ENCODE measurements around the gene PADI1. TPM values are rescaled to one million over a fixed set of nuclear protein-coding genes. Genes with fewer than 3 reads are reported as not detected.

Gene PADI1
- total RNA-seq, 4 donors from 2014 or later = not detected

GRCh38 chr1:17239420-17239819 lies 34.5 kb downstream of the PADI1 start:
- TF ChIP-seq, protein P1, sequence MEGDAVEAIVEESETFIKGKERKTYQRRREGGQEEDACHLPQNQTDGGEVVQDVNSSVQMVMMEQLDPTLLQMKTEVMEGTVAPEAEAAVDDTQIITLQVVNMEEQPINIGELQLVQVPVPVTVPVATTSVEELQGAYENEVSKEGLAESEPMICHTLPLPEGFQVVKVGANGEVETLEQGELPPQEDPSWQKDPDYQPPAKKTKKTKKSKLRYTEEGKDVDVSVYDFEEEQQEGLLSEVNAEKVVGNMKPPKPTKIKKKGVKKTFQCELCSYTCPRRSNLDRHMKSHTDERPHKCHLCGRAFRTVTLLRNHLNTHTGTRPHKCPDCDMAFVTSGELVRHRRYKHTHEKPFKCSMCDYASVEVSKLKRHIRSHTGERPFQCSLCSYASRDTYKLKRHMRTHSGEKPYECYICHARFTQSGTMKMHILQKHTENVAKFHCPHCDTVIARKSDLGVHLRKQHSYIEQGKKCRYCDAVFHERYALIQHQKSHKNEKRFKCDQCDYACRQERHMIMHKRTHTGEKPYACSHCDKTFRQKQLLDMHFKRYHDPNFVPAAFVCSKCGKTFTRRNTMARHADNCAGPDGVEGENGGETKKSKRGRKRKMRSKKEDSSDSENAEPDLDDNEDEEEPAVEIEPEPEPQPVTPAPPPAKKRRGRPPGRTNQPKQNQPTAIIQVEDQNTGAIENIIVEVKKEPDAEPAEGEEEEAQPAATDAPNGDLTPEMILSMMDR (IDR thresholded peaks at IDR 0.05; ENCODE audit: low read depth) = no peak

DNA sequence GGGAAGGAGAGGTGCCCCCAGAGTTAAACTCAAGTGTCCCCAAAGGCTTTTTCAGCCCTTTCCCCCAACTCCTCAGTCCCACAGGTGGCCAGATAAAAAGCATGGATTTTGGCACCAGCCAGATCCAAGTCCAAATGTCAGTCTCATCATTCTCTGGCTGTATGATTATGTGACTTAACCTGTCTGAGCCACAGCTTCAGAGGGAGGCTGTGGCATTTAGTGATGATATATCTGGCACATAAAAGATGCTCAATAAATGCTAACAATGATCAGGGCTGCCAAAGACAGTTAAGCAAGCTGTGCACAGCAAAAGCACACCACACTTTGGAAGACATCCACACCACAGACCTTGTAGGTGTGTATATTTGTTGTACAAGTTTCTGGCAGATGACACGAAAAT lies 38.3 kb downstream of the PADI1 start:
- TF ChIP-seq, protein P1 (IDR thresholded peaks at IDR 0.05; ENCODE audit: low read depth) = no peak

DNA sequence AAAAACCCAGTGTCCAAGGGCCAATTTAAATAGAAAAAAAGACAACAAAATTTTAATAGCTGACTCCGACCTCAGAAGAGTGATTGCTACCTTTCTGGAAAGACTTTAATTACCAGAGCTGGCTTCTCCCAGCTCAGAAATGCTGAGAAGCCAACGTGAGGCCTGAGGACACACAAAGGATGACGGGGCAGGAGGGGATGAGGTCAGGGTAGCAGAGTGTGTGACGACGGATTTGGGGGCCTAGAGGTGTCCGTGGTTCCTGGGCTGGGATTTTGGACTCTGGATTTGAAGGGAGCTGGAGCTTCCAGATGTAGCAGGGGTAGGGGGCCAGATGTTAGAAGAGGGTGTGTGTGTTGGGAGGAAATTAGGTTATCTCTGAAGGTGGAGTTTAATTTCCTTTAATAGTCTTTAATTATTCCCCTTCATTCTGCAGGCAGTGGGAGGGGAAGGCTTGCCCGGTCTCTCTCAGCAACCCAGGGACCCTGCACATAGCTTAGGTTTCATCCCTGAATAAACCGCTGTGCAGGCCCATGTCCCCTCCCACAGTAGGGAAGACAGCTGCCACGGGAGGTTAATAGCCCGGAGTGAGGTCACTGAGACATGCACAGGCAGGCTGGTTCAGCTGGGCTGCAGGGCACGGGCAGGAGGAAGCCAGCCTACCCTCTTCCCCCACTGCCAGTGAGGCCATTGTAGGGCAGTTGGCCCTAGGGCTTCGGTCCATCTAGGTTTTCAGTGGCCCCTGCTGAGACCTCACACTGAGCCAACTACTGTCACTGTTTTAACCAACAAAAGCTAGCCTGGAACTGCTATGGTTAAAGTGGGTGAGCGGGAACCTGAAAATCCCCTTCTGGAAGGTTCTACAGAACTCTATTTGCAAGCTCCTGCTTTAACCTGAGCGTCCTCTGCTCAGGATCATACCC lies 40.2 kb downstream of the PADI1 start:
- TF ChIP-seq, protein P1 (IDR thresholded peaks at IDR 0.05; ENCODE audit: low read depth) = no peak

GRCh38 chr1:17245816-17246325 lies 40.9 kb downstream of the PADI1 start:
- TF ChIP-seq, protein P1 (IDR thresholded peaks at IDR 0.05; ENCODE audit: low read depth) = no peak

DNA sequence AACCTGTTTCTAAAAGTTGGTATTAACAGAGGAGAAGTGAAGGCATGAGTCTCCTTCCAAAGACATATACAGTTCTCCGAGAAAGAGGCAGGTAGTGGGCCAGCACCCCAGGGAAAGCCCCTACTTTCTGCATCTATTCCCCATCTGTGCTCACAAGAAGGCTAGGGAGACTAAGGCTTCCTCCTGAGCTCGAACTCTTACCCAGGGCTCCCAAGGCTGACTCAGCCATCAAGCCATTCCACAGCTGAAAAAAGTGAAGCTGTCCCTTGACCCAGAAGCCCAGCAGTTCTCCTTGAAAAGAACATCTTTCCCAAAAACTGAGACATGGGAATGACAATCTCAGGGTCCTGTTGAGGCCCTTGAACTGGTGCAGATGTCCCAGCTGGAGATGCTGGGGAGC lies 42.0 kb downstream of the PADI1 start:
- TF ChIP-seq, protein P1 (IDR thresholded peaks at IDR 0.05; ENCODE audit: low read depth) = no peak

DNA sequence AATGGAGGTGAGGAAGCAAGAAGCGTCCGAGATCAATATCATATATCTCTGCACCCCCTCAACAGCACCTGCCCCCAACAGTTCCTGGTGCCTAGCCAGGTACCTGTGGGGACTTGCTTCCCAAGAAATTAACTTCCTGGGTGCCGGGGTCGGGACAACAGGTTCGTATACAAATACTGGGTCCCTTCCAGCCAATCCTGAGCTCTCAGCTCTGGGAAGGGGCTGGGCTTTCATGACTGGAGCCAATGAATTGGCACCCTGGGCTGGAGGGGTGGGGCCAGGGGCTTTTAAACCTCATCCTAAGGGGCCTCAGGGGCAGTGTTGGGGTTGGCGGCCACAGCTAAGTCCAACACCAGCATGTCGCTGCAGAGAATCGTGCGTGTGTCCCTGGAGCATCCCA lies 43.9 kb downstream of the PADI1 start, which contains the start of gene PADI3:
PADI3 (plus strand) TSS at position 318 of the 400 bp plus-strand sequence; CDS start at position 358, 40 bp downstream.
- TF ChIP-seq, protein P1 (IDR thresholded peaks at IDR 0.05; ENCODE audit: low read depth) = no peak

DNA sequence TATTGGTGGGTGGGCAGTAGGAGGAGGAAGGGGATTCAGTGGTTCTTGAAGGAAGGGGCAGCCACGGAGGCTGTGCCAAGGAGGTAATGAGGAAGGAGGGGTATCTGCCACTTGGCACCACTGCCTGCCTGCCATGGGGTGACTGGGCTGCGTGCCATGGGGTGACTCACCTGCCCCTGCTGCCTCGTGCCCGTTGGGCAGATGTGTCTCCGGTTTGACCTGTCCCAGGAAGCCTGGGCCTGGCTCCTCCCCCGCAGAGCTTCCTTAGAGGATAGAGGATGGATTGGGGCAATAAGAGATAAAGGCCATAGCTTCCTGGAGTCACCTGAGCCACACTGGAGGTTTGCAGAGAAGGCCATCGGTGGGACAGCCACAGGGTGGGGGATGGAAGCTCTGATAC lies 45.7 kb downstream of the PADI1 start:
- TF ChIP-seq, protein P1 (IDR thresholded peaks at IDR 0.05; ENCODE audit: low read depth) = no peak
